Measurements from ENCODE around the gene NPSR1.

- TF ChIP-seq, protein P1, sequence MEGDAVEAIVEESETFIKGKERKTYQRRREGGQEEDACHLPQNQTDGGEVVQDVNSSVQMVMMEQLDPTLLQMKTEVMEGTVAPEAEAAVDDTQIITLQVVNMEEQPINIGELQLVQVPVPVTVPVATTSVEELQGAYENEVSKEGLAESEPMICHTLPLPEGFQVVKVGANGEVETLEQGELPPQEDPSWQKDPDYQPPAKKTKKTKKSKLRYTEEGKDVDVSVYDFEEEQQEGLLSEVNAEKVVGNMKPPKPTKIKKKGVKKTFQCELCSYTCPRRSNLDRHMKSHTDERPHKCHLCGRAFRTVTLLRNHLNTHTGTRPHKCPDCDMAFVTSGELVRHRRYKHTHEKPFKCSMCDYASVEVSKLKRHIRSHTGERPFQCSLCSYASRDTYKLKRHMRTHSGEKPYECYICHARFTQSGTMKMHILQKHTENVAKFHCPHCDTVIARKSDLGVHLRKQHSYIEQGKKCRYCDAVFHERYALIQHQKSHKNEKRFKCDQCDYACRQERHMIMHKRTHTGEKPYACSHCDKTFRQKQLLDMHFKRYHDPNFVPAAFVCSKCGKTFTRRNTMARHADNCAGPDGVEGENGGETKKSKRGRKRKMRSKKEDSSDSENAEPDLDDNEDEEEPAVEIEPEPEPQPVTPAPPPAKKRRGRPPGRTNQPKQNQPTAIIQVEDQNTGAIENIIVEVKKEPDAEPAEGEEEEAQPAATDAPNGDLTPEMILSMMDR (IDR thresholded peaks at IDR 0.05), result no peak
- TF ChIP-seq POLR2AphosphoS5 (IDR thresholded peaks at IDR 0.05) (no peak), POLR2A (IDR thresholded peaks at IDR 0.05) (no peak)
These were observed 149.7 kb downstream of the NPSR1 start for GRCh38 chr7:34807548-34808340.

Measured in prostate gland (tissue), 2 donors.